ENCODE data around the gene DRD3.

- TF ChIP-seq CTCF (IDR thresholded peaks at IDR 0.05) (no peak), POLR2A (IDR thresholded peaks at IDR 0.05) (no peak)
Observed at GRCh38 chr3:114086356-114086755, 92.5 kb downstream of the DRD3 start.

Data from adrenal gland (tissue), 5 donors.